Measurements from ENCODE around the gene TMEFF2.
A peak's percentile ranks its signal among the peaks of the same experiment; 100 is the strongest.
"Not testable (repeated sequence)": the region's sequence is repeated elsewhere in the genome, so short reads cannot be mapped to it uniquely, and the experiment has no call there.

Gene TMEFF2

GRCh38 chr2:191922736-191923651, 271.7 kb downstream of the TMEFF2 start:
- no peak for DNase-seq

- DNase-seq = not testable (repeated sequence)
Observed at GRCh38 chr2:191921650-191922049, 273.1 kb downstream of the TMEFF2 start.

- DNase-seq = no peak
Observed at GRCh38 chr2:191920502-191920901, 274.2 kb downstream of the TMEFF2 start.

- DNase-seq = no peak
Observed at GRCh38 chr2:191917967-191918651, 276.6 kb downstream of the TMEFF2 start.

GRCh38 chr2:191917430-191917881, 277.3 kb downstream of the TMEFF2 start:
- no peak for DNase-seq

GRCh38 chr2:191916826-191917225, 277.9 kb downstream of the TMEFF2 start:
- no peak for DNase-seq

DNA sequence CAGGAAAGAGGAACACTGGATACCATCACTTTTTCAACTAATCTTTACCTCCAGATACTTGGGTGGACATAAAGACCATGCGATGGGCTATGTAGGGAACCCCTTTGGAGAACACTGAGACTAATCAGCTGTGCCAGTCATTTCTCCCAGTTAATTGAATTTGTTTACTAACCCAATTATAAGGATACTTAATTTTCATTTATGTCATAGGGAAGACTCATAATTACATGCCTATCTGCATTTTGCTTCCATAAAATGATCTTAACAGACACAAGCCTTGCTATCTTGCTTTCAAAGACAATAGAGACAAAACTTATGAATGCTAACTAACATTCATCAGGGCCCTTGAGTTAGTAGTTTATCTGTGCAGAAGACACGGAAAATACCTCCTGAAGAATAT, 279.0 kb downstream of the TMEFF2 start:
- no peak for DNase-seq

GRCh38 chr2:191913796-191914195, 280.9 kb downstream of the TMEFF2 start:
- no peak for DNase-seq

GRCh38 chr2:191912764-191913163, 282.0 kb downstream of the TMEFF2 start:
- no peak for DNase-seq

DNA sequence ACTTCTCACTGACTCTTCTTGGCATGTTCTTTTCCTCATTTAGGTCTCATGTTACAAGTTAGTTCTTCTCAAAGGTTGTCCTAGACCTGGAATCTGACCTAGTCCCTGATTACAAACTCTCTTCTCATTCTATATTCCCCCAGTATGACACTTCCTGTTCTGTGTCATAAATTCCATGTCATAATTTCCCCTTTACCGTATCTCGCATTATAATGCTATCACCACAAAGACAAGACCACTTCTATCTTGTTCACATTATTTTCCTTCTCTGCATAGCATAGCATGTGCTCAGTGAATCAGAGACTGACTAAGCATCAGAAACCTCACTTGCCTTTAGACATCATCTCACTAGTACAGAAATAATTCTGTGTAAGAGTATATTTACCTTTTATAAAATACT, 284.2 kb downstream of the TMEFF2 start:
- peak; percentile 49 for DNase-seq

- no peak for DNase-seq
Observed at GRCh38 chr2:191908874-191909273, 285.9 kb downstream of the TMEFF2 start.

DNA sequence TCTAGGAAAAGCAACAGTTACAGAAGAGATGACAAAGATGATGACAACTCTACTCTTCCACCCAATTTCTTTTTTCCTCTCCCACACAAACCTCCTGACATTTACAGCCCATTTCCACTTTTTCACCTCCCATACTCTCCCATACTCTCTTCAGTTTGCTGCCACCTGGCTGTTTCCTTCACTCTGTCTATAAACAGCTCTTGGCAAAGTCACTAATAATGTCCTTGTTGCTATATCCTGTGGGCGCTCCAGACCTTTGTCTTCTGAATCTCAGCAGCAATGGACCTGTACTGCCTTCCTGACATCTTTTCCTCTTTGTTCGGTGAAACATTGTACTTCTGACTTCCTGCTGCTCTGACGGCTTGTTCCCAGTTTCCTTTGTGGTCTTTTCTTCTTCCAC, 287.2 kb downstream of the TMEFF2 start:
- no peak for DNase-seq

GRCh38 chr2:191907091-191907490, 287.6 kb downstream of the TMEFF2 start:
- no peak for DNase-seq

DNA sequence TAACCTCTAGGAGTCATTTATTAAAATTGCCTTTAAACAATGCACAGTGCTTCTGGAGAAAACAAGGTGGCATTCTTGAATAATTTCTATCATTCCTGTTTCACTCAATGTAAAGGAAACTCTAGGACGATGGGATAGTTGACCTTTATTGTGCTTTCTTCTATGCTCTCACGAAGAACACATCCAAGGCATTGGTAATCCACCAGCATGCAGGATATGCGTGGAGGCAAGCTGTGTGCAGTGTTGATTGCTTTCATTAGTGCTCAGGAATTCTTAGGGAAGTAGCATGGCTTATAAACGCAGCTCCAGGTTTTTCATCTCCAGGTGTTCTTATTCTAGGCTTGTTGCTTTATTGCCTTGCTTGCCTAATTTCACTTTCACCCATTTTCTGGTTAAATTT, 289.4 kb downstream of the TMEFF2 start:
- DNase-seq = no peak

- no peak for DNase-seq
Observed at GRCh38 chr2:191901031-191901430, 293.7 kb downstream of the TMEFF2 start.

DNA sequence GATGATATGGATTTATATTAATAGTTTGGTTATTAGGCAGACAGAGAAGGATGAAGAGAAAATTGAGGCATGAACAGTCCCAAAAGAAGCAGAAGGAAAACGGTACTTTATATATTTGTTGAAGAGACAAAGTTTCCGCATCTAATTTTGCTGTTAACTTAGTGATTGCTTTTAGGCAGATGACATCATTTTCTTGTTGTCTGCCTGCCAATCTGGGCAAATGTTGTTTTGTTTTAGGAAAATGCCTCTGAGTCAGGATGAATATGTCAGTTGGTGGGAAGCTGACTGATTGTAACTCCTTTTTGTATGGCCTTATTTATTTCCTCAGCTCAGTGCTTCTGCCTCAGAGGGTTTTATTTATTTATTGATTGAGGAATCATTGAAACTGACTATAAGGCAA, 295.3 kb downstream of the TMEFF2 start:
- peak; percentile 47 for DNase-seq

Measured in amniotic stem cell (primary cell).